Memory B cell (primary cell): Measurements from ENCODE around the gene RDH13.
A peak's percentile ranks its signal among the peaks of the same experiment; 100 is the strongest.
"Not testable (repeated sequence)": the region's sequence is repeated elsewhere in the genome, so short reads cannot be mapped to it uniquely, and the experiment has no call there.

Experiments
- ATAC-seq: fragments of 150-1000 bp; cut with Tn5 transposase; 2 replicates; pipeline ENCODE4 v1.10.0; 2021; ENCODE audit warnings: low read depth, mild to moderate bottlenecking, moderate library complexity
- DNase-seq, 2 donors: peaks; one replicate each; pipeline ENCODE4 v3.0.0; 2022; ENCODE audit warnings: low spot score in 2 of 2
- H3K27ac Mint-ChIP-seq: one replicate; pipeline ENCODE4 v1.8.0; 2022; ENCODE audit warnings: mild to moderate bottlenecking, moderate library complexity, mixed read lengths
- H3K27me3 Mint-ChIP-seq: one replicate; pipeline ENCODE4 v1.8.0; 2022; ENCODE audit warnings: mixed read lengths
- H3K36me3 Mint-ChIP-seq: one replicate; pipeline ENCODE4 v1.8.0; 2022; ENCODE audit warnings: mild to moderate bottlenecking, mixed read lengths
- H3K4me1 Mint-ChIP-seq: one replicate; pipeline ENCODE4 v1.8.0; 2022; ENCODE audit warnings: mixed read lengths
- H3K4me3 Mint-ChIP-seq: one replicate; pipeline ENCODE4 v1.8.0; 2022; ENCODE audit warnings: mild to moderate bottlenecking, moderate library complexity, mixed read lengths
- H3K9me3 Mint-ChIP-seq: one replicate; pipeline ENCODE4 v1.8.0; 2022; ENCODE audit warnings: mixed read lengths

RDH13 gene, protein sequence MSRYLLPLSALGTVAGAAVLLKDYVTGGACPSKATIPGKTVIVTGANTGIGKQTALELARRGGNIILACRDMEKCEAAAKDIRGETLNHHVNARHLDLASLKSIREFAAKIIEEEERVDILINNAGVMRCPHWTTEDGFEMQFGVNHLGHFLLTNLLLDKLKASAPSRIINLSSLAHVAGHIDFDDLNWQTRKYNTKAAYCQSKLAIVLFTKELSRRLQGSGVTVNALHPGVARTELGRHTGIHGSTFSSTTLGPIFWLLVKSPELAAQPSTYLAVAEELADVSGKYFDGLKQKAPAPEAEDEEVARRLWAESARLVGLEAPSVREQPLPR

DNA sequence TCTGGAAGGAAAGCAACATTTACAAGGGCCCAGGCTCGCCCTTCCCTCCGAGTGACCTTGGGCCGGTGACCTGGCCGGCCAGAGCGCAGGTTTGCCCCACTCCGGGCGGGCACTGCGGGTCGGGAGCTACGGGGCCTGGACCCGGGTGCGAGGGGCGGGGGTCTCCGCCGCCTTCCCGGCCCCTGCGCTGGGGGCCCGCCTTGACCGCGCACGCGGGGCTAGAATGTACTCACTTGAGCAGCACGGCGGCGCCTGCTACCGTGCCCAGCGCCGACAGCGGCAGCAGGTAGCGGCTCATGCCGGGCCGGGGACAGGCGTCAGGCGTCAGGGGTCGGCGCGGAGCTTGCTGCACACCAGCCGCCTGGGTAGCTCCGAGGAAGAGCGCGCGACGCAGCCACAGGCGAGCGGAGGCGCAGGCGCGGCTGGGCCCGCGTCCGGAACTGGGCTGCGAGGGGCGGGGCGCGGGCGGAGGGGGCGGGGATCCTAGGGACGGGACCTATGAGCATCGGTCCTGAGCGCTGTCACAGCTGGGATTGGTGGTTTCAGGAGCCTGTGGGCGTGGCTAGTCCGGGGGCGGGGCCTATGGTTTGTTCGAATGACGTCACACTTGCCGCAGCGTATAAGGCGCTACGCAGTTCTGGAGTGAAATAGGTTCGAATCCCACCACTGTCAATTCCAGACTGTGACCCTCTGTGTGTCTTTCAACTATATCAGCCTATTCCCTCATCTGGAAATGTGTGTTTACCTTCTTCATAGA, at the start of gene RDH13:
RDH13 (minus strand) TSS at position 414 of the 757 bp plus-strand sequence; CDS start at position 298, 116 bp downstream.
- DNase-seq (peak; percentile 97 to 98), ATAC-seq (peak; percentile 98)
- peaks cover 13% of the 10 kb centered on the region for H3K27me3 Mint-ChIP-seq
- peaks cover 4% of the 10 kb centered on the region for H3K4me1 Mint-ChIP-seq
- H3K27ac Mint-ChIP-seq: peak within 1 kb of the TSS; percentile 45
- peaks cover 4% of the 10 kb centered on the region for H3K9me3 Mint-ChIP-seq
- H3K36me3 Mint-ChIP-seq: peaks cover 11% of the 10 kb centered on the region
- peak within 1 kb of the TSS; percentile 86 for H3K4me3 Mint-ChIP-seq

DNA sequence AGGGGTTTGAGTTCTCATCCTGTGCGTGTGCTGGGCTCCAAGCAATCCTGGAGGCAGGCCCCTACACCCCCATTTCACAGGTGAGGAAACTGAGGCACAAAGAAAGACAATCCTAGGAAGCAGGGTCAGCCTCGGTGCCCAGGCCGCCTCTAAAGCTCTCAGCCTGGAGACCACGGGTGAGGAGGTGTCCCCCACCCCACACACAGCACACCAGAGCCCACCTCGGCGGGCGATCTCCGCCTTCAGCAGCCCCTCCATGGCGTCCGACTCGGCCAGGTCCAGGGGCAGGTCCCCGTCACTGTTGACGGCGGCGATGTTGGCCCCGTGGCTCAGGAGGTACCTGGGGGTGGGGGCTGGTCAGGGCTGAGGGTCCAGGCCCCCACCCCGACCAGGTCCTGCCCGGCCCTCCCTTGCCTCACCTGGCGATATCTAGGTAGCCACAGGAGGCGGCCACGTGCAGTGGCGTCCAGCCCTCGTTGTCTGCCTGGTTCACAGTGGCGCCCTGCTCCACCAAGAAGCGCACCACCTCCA, 49.4 kb upstream of the RDH13 start:
- no peak for ATAC-seq
- H3K4me3 Mint-ChIP-seq: no peak overlapping the region
- DNase-seq: no peak
- no peak overlapping the region for H3K27ac Mint-ChIP-seq
- no peaks in the 10 kb centered on the region for H3K9me3 Mint-ChIP-seq
- H3K36me3 Mint-ChIP-seq: peaks cover 13% of the 10 kb centered on the region
- peaks cover 29% of the 10 kb centered on the region for H3K4me1 Mint-ChIP-seq
- H3K27me3 Mint-ChIP-seq: no peaks in the 10 kb centered on the region

DNA sequence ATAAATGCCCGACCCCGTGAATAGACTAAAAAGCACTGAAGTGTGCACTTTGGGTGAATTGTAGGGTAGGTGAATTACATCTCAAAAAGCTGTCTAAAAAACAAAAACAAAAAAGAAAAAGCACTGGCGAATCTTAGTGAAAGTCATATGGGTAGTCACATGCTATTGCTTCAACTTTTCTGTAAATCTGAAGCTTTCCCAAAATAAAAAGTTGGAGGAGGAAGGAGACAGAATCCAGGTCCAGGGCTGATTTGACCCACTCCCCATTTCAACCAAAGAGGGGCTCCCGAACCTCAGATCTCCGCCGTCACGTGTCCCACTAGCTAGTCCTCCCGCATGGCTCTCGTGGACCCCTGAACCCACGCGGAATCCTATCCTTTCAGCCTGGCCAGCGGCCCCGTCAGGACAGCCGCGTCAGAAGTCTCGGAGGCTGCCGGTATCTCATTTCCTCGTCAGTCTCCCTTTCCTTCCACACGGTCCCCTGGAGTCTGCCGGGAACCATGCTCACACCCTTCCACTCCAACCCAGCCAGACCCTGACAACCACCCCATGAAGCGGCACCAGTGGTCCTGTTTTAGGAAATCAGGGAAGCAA, 48.4 kb upstream of the RDH13 start:
- Mint-ChIP-seq H3K9me3 (no peaks in the 10 kb centered on the region), H3K27ac (no peak overlapping the region), H3K4me3 (no peak overlapping the region), H3K36me3 (peaks cover 19% of the 10 kb centered on the region), H3K4me1 (peaks cover 22% of the 10 kb centered on the region), H3K27me3 (no peaks in the 10 kb centered on the region)
- ATAC-seq: no peak
- DNase-seq: no peak

DNA sequence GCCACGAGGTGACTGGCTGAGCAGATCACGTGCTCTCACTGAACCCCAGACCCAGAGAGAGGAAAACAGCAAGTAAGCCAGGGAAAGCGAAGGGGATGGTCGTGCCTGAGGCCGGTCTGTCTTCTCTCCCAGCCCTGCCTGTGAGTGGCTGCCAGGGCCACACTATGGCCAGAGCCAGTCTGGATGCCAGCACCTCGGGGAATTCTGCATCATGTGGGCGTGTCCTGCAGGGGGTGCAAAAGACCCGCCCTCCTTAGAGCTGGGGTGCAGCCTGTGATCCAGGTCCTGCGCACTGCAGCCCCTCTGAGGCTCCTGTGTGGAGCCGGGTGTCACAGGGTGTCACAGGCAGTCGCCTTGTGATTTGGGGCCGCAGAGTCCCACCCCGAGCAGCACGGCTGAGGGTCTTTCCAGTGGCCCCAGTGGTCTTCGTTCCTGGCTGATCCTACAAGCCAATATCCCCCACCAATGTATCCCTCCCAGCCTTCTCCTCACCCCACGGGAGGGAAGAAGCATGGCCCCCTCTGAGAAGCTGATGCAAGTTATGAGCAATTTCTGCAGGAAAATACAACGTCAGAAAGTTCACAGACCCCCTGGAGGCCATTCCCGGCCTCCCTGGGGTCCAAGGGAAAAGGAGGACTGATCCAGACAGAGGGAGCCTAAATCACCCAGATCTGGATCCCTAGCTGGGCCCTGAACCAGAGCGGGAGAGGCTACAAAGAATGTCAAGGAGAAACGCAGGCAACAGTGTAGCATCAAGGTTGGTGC, 46.8 kb upstream of the RDH13 start:
- no peaks in the 10 kb centered on the region for H3K27me3 Mint-ChIP-seq
- peaks cover 23% of the 10 kb centered on the region for H3K36me3 Mint-ChIP-seq
- no peak overlapping the region for H3K27ac Mint-ChIP-seq
- no peak overlapping the region for H3K4me3 Mint-ChIP-seq
- no peaks in the 10 kb centered on the region for H3K9me3 Mint-ChIP-seq
- ATAC-seq (no peak), DNase-seq (no peak)
- peaks cover 12% of the 10 kb centered on the region for H3K4me1 Mint-ChIP-seq

DNA sequence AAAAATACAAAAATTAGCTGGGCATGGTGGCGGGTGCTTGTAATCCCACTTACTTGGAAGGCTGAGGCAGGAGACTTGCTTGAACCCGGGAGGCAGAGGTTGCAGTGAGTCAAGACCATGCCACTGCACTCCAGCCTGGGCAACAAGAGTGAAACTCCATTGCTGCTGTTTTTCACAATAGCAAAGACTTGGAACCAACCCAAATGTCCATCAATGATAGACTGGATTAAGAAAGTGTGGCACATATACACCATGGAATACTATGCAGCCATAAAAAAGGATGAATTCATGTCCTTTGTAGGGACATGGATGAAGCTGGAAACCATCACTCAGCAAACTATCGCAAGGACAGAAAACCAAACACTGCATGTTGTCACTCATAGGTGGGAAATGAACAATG, 44.3 kb upstream of the RDH13 start:
- ATAC-seq, H3K27me3 Mint-ChIP-seq, H3K9me3 Mint-ChIP-seq, H3K4me3 Mint-ChIP-seq, H3K27ac Mint-ChIP-seq, DNase-seq, H3K4me1 Mint-ChIP-seq: not testable (repeated sequence)
- H3K36me3 Mint-ChIP-seq: peaks cover 33% of the 10 kb centered on the region

DNA sequence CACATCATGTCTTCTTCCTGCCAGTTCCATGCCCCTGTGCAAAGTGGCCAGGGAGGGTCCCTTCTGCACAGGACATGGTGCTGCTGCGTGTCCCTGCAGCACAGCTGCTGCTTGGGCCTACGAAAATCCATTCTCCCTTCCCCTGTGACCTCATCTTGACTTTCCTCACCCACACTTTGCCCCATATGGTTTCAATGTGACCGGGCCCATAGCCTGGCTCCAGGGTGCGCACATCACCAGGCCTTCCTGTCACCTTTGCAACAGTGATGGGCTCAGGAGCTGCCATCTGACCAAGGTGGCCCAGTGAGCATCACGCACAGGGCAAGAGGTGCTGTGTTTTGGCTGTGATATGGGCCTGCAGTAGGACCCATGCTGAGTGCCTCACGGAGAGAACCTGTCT, 43.6 kb upstream of the RDH13 start:
- no peak overlapping the region for H3K27ac Mint-ChIP-seq
- ATAC-seq: no peak
- peaks cover 37% of the 10 kb centered on the region for H3K36me3 Mint-ChIP-seq

DNA sequence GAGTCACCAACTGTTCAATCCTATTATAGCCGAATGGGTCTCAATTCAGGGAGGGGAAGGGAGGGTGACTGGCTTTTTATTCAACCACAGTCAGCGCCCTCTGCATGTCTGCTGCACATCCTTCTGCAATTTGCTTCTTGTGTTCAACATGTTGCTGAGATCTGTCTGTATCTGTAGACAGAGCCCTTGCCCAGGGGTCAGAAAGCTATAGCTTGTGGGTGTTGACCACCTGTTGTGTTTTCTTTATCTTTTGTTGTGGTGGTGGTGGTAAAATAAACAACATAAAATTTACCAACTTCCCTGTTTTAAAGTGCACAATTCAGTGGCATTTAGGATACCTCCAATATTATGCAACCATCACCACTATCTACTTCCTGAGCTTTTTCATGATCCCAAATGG, 42.3 kb upstream of the RDH13 start:
- peaks cover 36% of the 10 kb centered on the region for H3K36me3 Mint-ChIP-seq
- no peak for ATAC-seq
- H3K4me3 Mint-ChIP-seq: no peak overlapping the region
- H3K27me3 Mint-ChIP-seq: no peaks in the 10 kb centered on the region
- H3K4me1 Mint-ChIP-seq: peaks cover 4% of the 10 kb centered on the region
- no peak overlapping the region for H3K27ac Mint-ChIP-seq
- no peaks in the 10 kb centered on the region for H3K9me3 Mint-ChIP-seq
- DNase-seq: no peak

More for the DNA sequence above, 43.6 kb upstream of the RDH13 start:
- DNase-seq: no peak
- Mint-ChIP-seq H3K27me3 (no peaks in the 10 kb centered on the region), H3K9me3 (no peaks in the 10 kb centered on the region), H3K4me3 (no peak overlapping the region), H3K4me1 (peaks cover 4% of the 10 kb centered on the region)

DNA sequence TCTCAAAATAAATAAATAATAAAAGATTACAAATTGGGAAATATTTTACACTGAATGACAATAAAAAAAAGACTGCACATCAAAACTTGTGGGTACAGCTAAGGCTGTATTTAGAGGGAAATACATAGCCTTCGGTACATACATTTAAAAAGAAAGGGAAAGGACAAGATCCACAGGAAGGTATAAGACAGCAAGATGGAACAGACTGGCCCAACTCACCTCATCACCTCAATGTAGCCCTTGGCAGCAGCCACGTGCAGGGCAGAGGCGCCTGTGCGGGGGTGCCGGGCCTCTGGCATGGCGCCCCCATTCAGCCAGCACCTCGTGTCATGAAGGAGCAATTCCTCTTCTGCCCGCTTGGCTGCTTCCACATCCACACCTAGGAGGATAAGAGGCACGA, 40.2 kb upstream of the RDH13 start:
- Mint-ChIP-seq H3K27ac (no peak overlapping the region), H3K36me3 (peaks cover 26% of the 10 kb centered on the region), H3K4me3 (no peak overlapping the region), H3K9me3 (no peaks in the 10 kb centered on the region), H3K27me3 (no peaks in the 10 kb centered on the region), H3K4me1 (peaks cover 5% of the 10 kb centered on the region)
- ATAC-seq (no peak), DNase-seq (no peak)

DNA sequence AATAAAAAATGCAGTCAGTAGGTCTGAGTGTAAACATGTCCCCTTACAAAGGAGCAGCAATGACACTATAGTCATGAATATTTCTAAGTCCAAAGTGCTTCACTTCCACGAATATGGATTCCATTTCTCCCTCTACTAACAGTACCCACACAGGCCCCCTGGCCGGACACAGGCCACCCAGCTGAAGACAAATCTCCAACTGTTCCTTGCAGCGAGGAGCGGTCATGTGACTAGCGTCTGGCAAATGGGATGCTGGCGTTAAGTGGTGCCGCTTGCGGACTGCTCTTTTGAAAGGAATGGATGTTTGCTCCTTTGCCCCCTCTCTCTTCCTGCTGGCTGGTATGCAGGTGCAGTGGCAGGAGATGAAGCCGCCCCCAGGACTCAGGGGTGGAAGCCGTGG, 38.3 kb upstream of the RDH13 start:
- ATAC-seq: no peak
- no peak for DNase-seq
- Mint-ChIP-seq H3K27me3 (no peaks in the 10 kb centered on the region), H3K27ac (no peak overlapping the region), H3K9me3 (no peaks in the 10 kb centered on the region), H3K4me3 (no peak overlapping the region), H3K4me1 (peaks cover 10% of the 10 kb centered on the region), H3K36me3 (peaks cover 32% of the 10 kb centered on the region)

DNA sequence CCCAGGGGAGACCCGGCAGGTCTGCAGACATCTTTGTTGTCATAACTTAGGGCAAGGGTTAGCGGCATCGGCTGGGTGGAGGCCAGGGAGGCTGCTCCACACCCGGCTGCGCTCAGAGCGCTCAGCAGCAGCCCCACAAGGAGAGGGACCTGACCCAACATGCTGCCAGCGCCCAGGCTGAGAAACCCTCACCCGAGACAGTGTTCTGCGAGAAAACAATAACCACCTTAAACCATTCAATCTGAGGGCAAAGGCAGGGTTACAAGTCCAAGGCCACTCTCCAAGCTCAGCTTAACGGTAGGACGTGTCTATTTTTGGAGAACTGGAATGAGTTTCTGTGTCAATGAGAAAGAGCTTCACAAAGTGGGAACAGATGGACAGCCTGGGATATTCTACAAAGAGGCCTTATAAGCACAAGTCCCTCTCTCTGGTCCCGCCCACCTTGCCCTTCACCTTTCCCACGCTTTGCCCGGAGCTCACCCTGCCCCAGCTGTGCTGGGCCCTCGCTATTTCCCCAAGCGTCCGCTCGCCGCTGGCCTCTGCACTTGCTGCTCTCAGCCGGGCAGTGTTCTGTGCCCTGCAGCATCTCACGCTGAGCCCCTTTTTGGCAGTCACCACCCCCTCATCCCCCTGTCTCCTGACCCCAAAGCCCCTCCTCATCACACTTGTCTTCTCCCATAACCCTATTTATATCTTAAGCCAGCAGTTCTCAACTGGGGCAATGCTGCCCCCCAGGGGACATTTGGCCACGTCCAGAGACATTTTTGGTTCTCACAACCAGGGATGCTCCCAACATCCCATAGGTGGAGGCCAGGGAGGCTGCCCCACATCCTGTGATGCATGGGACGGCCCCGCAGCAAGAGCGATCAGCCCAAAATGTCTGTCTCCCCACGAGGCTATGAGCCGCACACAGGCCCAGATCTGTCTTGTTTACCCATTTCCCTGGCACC, 36.9 kb upstream of the RDH13 start:
- Mint-ChIP-seq H3K36me3 (peaks cover 31% of the 10 kb centered on the region), H3K4me3 (no peak overlapping the region), H3K27me3 (no peaks in the 10 kb centered on the region), H3K9me3 (no peaks in the 10 kb centered on the region), H3K4me1 (peaks cover 6% of the 10 kb centered on the region), H3K27ac (no peak overlapping the region)
- no peak for DNase-seq
- no peak for ATAC-seq

DNA sequence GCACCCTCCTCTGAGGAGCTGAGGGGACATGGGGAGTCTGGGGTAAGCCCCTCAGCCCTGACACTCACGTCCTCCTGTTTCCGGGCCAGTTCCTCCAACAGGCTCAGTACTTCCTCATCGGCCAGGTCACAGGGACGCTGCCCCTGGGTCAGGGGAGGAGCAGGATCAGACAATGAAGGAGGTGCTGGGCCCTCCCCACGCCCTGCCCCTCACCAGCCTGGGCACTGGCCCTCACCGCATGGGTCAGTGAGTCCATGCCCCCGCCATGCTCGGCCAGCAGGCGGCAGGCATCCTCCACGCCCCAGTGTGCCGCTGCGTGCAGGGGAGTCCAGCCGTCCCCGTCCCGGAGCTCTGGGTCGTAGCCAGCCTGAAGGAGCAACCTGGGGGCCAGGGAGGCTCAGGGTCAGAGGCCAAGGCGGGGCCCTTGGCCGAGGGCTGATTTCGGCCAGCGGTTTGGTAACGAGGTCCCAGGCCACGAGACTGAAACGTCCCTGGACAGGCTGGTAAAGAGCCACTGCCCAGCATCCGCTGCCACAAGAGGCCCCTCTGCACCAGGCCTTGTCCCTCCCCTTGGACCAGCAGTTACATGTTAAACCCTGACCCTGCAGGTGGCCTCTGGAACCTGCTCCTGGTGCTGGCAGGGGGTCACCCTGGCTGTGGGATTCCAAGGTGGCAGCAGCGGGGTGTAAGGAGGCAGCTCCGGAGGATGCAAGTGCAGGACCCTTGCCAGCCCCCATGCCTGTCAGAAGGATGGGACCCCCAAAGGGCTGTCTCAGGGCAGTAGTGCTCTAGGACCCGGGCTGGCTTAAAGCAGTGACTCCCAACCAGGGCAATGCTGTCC, 36.0 kb upstream of the RDH13 start:
- Mint-ChIP-seq H3K4me1 (peaks cover 6% of the 10 kb centered on the region), H3K9me3 (no peaks in the 10 kb centered on the region), H3K27me3 (no peaks in the 10 kb centered on the region), H3K36me3 (peaks cover 34% of the 10 kb centered on the region), H3K4me3 (no peak overlapping the region), H3K27ac (no peak overlapping the region)
- no peak for DNase-seq
- no peak for ATAC-seq
